Stimulated activated CD8-positive, alpha-beta memory T cell treated with anti-CD3 and anti-CD28 coated beads, Interleukin-2, amount 100 ng/mL, for 1 hour (primary cell): ENCODE results near the gene STING1.
"Not testable (repeated sequence)": the region's sequence is repeated elsewhere in the genome, so short reads cannot be mapped to it uniquely, and the experiment has no call there.

Source experiments
- DNase-seq, 2 donors: peaks; one replicate each; pipeline ENCODE4 v3.0.0-alpha.2; 2020; ENCODE audit warnings: low read depth in 2 of 2

Gene STING1

DNA sequence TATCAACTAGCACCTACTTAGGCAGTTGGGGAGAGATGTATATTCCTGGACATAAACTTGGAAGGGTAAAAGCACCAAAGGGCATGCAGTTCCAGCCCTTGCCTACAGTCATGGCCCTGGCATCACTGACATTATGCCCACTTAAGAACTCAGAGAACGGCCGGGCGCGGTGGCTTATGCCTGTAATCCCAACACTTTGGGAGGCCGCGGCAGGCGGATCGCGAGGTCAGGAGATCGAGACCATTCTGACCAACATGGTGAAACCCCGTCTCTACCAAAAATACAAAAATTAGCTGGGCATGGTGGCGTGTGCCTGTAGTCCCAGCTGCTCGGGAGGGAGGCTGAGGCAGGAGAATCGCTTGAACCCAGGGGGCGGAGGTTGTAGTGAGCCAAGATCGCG is 42.1 kb downstream of the STING1 start:
- DNase-seq, result not testable (repeated sequence)

DNA sequence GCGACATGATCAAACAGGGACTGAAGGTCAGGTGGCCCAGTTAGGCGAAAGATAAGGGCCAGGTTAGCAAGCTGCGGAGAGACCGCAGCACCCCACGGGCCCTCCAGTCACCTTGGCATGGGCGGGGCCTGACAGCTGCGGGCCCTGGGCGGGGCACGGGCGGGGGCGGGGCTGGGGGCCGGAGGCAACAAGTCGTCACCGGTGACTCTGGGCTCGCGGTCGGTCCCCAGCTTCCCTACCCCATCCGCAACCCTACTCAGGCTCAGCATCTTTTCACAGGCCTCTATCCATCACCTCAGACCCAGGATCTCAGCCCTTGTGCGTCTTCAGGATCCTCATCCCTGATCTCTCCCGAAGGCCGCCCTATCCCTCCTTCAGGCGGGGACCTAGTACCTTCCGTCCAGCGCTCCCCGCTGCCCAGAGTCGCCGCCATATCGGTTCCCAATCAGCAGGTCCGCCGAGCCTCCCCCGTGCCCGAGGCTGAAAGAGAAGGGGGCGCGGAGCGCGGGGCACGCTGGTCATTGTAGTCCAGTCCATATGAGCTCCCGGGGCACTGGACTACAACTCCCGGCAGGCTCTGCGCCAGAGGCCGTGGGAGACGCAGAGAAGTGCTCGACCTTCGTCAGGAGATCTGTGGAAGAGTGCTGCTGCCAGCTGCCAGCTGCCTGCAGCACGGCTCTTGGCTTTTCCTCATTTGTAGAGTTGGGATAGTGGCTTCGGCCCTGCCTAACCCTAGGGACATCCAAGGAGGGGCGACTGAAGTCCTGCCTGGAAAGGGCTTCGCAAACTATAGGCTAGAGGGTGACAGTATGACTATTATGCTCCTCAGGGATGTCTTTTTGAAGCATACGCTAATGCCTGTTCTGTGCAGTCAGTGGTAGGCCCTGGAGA is 43.3 kb downstream of the STING1 start, which contains the start of gene DNAJC18:
DNAJC18 (minus strand) TSS at position 513 of the 891 bp plus-strand sequence; CDS start at position 433, 80 bp downstream.
- DNase-seq, result peak; percentile 71 to 83

DNA sequence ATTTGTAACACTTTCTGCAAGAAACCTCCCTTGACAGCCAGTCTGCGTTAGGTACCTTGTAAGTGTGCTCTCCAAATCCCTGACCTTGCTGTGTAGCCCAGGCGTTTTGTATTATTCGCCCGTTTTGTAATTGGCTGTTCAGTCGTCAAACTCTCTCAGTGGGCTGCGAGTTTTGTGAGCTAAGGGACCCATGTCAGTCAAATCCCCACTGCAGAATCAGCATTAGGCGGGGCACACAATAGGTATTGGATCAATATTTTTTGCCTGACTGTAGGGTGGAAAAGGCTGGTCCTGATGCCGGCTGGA is 43.9 kb downstream of the STING1 start:
- DNase-seq, result no peak

GRCh38 chr5:139435676-139436075 is 46.9 kb downstream of the STING1 start:
- no peak for DNase-seq

DNA sequence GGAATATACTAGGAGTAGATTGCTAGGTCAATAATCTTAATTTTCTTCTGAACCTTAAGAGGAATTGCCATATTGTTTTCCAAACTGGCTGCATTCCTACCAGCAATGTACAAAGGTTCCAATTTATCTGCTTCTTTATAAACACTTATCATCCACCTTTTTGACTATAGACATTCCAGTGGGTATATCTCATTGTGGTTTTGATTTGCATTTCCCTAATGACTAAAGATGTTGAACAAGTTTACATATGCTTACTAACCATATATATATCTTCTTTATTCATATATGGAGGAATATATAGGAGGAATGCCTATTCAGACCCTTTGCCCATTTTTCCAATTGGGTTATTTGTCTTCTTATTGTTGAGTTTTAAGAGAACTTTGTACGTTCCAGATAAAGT is 50.9 kb downstream of the STING1 start:
- DNase-seq, result no peak

GRCh38 chr5:139430015-139430414 is 52.5 kb downstream of the STING1 start:
- DNase-seq, result no peak

- DNase-seq, result no peak
Observed at GRCh38 chr5:139426203-139426885, 56.2 kb downstream of the STING1 start.
